K562 (cell line): ENCODE results near the gene CATSPER1. TPM values are rescaled to one million over a fixed set of nuclear protein-coding genes. Genes with fewer than 3 reads are reported as not detected.
A peak's percentile ranks its signal among the peaks of the same experiment; 100 is the strongest.

Experiments
- CEBPB ChIP-seq: fragments of 450-650 bp; IDR thresholded peaks from 2 replicates; pipeline ENCODE4 v1.6.1; 2016; ENCODE audit warnings: missing genetic modification characterization, missing compliant biosample characterization
- CREM ChIP-seq: IDR thresholded peaks from 2 replicates; pipeline ENCODE4 v1.6.1; 2014; ENCODE audit warnings: antibody characterized with exemption, low read depth
- CTCF ChIP-seq, 3 experiments: IDR thresholded peaks in 2 of 3; conservative IDR thresholded peaks in 1 of 3; 2 replicates each; pipeline ENCODE4 v1.5.1; 2011 to 2012; ENCODE audit warnings: low read length in 3 of 3, mild to moderate bottlenecking in 3 of 3, control low read depth in 2 of 3, improper control_type of control experiment in 1 of 3, inconsistent platforms in 1 of 3, low read depth in 1 of 3, mixed read lengths in 1 of 3, moderate library complexity in 1 of 3; ENCODE audit not compliant: insufficient read depth in 2 of 3
- RBM17 ChIP-seq: fragments of 200-400 bp; formaldehyde crosslinking; IDR thresholded peaks from 2 replicates; pipeline ENCODE4 v1.6.1; 2017; ENCODE audit warnings: low read depth, mild to moderate bottlenecking, low read length, borderline replicate concordance
- SIN3B ChIP-seq: fragments of 450-650 bp; IDR thresholded peaks from 2 replicates; pipeline ENCODE4 v1.6.1; 2017; ENCODE audit warnings: low read depth, mild to moderate bottlenecking, moderate library complexity
- ZBTB40 ChIP-seq, 2 experiments: fragments of 450-650 bp in 1 of 2; sonication (generic) in 1 of 2; formaldehyde crosslinking in 1 of 2; IDR thresholded peaks; 2 replicates each; pipeline versions ENCODE4 v1.7.1 to v1.9.0; 2016 to 2022; ENCODE audit warnings: inconsistent platforms in 1 of 2, mild to moderate bottlenecking in 1 of 2, missing genetic modification reagents in 1 of 2
- ZNF347 ChIP-seq: fragments of 450-650 bp; formaldehyde crosslinking; IDR thresholded peaks from 2 replicates; pipeline ENCODE4 v1.4.0; 2020; ENCODE audit warnings: low read depth, mild to moderate bottlenecking, moderate library complexity
- polyA plus RNA-seq, 8 experiments: library from polyadenylated mRNA; depleted of rRNA in 4 of 8; stranded (reverse) in 5 of 8; unstranded in 3 of 8; fragments of >200 nt; fragmentation: Nextera tagmentation in 2 of 8; fragmentation: Illumina TruSeq in 1 of 8; extraction: Ambion mirVana in 2 of 8; extraction: Trizol in 1 of 8; gene quantifications; 2 replicates each; pipeline versions ENCODE4 v1.2.1 to v1.2.3, GENCODE V29; 2011 to 2014; ENCODE audit warnings: inconsistent platforms in 1 of 8, missing spikeins in 1 of 8
- total RNA-seq, 7 experiments: library from RNA; depleted of rRNA in 6 of 7; stranded (reverse); fragments of >200 nt in 6 of 7; fragmentation: Illumina TruSeq in 2 of 7; extraction: Trizol in 2 of 7; gene quantifications; 2 replicates each; pipeline versions ENCODE4 v1.2.1 to v1.2.3, GENCODE V29; 2011 to 2021; ENCODE audit warnings: low replicate concordance in 1 of 7
- TF ChIP-seq, protein P1 (sequence below), 2 experiments: fragments of 200-800 bp in 1 of 2; sonication (Bioruptor generic) in 1 of 2; sonication (generic) in 1 of 2; formaldehyde crosslinking in 1 of 2; IDR thresholded peaks in 1 of 2; conservative IDR thresholded peaks in 1 of 2; 2 replicates each; pipeline versions ENCODE4 v1.5.0 to v1.6.1; 2016 to 2020; ENCODE audit warnings: missing compliant biosample characterization in 1 of 2, missing genetic modification characterization in 1 of 2, missing genetic modification reagents in 1 of 2
- TF ChIP-seq, protein P2 (sequence below): sonication (generic); formaldehyde crosslinking; IDR thresholded peaks from 2 replicates; pipeline ENCODE4 v1.9.0; 2022; ENCODE audit warnings: mild to moderate bottlenecking, missing genetic modification reagents
- TF ChIP-seq, protein P3 (sequence below): IDR thresholded peaks from 2 replicates; pipeline ENCODE4 v1.6.1; 2012; ENCODE audit warnings: low read depth, low read length, improper control_type of control experiment, borderline replicate concordance

Gene CATSPER1
- total and polyA plus RNA-seq, 9 of the 15 experiments (the other 6 are each of a cell fraction or from before 2014, with no cell fraction given): 0.21 to 3.3 (median 0.76) TPM

DNA sequence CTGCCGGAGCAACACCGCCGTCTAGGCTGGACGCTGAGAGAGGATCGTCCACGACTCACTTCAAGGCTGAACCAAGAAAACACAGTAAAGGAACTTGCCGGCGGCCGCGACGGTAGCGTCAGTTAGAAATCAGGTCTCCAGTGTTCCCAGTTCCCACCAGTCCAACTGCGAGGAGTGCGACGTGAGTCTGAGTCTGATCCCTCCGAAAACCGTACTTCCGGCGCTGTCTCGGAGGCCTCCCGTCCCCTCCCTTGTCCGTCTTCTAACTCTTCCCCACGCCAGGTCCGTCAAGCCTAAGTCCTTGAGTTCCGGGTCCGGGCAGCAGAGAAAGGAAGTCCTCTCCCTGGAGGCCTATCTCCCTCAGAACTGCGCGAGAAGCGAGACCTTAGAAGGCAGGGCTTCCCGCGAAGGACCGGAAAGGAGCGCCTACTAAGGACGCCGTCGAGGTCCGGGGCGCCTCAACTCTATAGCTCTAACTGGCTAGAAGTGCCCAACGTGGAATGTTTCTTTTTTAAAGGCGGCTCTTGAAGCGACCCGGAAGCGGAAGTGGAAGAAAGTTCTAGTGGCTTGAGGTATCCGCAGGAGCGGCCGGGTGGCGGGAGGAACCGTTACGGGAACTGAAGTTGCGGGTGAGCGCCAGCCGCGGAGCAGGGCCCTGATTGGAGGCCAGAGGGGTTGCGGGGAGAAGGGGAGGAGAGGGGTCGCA is 24.2 kb downstream of the CATSPER1 start, which contains the start of the genes BANF1 and EIF1AD (continued):
- peak; percentile 100 for TF ChIP-seq ZBTB40 (IDR thresholded peaks at IDR 0.05)
- TF ChIP-seq ZBTB40 (CRISPR knock-in tag; IDR thresholded peaks at IDR 0.05): no peak
- TF ChIP-seq, protein P1, sequence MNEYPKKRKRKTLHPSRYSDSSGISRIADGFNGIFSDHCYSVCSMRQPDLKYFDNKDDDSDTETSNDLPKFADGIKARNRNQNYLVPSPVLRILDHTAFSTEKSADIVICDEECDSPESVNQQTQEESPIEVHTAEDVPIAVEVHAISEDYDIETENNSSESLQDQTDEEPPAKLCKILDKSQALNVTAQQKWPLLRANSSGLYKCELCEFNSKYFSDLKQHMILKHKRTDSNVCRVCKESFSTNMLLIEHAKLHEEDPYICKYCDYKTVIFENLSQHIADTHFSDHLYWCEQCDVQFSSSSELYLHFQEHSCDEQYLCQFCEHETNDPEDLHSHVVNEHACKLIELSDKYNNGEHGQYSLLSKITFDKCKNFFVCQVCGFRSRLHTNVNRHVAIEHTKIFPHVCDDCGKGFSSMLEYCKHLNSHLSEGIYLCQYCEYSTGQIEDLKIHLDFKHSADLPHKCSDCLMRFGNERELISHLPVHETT (CRISPR knock-in tag; conservative IDR thresholded peaks at IDR 0.05 in 1 of 2, IDR thresholded peaks at IDR 0.05 in 1 of 2): peak in 1 of 2 experiments; percentile 97; a peak in 2 of 4 replicates
- peak; percentile 98 for TF ChIP-seq SIN3B
- TF ChIP-seq CEBPB: no peak
- TF ChIP-seq CTCF (IDR thresholded peaks at IDR 0.05 in 2 of 3, conservative IDR thresholded peaks at IDR 0.05 in 1 of 3; ENCODE audit: insufficient read depth in 2 of 3, low read depth in 1 of 3, low read length in 3 of 3): peak in 1 of 3 experiments; percentile 3; a peak in 1 of 6 replicates
- no peak for TF ChIP-seq RBM17
- TF ChIP-seq, protein P2, sequence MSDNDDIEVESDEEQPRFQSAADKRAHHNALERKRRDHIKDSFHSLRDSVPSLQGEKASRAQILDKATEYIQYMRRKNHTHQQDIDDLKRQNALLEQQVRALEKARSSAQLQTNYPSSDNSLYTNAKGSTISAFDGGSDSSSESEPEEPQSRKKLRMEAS (CRISPR knock-in tag): peak; percentile 60; the same call in 1 of the 2 replicates
- TF ChIP-seq ZNF347 (CRISPR knock-in tag): no peak
- peak; percentile 90 for TF ChIP-seq CREM
- TF ChIP-seq, protein P3, sequence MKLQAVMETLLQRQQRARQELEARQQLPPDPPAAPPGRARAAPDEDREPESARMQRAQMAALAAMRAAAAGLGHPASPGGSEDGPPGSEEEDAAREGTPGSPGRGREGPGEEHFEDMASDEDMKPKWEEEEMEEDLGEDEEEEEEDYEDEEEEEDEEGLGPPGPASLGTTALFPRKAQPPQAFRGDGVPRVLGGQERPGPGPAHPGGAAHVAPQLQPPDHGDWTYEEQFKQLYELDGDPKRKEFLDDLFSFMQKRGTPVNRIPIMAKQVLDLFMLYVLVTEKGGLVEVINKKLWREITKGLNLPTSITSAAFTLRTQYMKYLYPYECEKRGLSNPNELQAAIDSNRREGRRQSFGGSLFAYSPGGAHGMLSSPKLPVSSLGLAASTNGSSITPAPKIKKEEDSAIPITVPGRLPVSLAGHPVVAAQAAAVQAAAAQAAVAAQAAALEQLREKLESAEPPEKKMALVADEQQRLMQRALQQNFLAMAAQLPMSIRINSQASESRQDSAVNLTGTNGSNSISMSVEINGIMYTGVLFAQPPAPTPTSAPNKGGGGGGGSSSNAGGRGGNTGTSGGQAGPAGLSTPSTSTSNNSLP: no peak
